ENCODE results near the gene CCDC3.
"Not testable (repeated sequence)": the region's sequence is repeated elsewhere in the genome, so short reads cannot be mapped to it uniquely, and the experiment has no call there.

CCDC3 gene

DNA sequence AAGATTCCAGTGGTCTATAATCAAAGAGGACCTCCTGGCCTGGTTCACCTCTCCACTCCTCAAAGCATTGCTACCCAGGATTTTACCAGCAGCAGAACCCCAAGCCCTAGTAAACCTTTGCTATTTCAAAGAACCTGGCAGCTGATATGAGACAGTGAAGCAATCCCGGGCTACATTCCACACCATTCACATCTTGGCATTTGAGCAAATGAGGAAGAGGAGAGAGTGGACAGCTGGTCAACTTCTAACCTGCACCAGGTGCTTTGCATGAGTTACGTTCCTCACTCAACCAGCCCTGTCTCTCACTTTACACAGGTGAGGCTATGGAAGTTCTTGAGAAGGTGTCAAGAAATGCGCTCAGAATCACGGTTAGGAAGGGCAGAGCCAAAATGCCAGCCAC is 1.1 kb downstream of the CCDC3 start:
- DNase-seq (ENCODE audit: low read depth) = no peak

DNA sequence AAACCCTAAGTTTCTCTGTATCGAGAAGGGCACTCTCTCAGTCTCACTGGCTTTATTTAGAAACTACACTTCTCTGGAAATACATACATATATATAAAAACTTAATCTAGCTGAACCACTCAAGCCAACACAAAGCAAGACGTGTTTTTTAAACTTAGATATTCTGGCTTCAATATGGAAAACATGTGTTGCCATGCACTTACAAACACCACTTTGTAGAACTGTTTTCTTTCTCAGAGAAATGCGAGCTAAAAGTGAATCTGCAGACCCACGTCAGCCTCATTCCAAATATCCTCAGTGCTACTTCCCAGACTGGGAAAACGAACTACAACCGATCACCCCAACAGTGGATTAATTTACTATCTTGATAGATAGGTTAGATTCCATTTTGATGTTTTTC is 1.7 kb downstream of the CCDC3 start:
- no peak for DNase-seq (ENCODE audit: low read depth)

DNA sequence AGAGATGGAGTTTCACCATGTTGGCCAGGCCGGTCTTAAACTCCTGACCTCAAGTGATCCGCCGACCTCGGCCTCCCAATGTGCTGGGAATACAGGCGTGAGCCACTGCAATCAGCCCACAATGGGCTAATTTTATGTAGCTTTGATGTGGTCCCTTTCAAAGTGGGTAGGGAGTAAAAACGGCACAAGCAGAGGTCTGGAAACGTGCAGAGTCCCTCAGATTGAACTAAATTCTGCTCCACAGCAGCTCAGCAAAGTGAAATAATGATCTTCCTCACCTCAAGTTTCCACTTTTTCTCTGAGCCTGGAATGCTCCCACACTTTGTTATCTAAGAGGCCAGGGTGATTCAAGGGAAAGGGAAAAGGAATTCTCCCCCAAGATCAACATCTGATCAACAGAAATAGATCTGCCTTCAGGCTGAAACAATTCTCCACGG is 6.1 kb downstream of the CCDC3 start:
- no peak for DNase-seq (ENCODE audit: low read depth)

DNA sequence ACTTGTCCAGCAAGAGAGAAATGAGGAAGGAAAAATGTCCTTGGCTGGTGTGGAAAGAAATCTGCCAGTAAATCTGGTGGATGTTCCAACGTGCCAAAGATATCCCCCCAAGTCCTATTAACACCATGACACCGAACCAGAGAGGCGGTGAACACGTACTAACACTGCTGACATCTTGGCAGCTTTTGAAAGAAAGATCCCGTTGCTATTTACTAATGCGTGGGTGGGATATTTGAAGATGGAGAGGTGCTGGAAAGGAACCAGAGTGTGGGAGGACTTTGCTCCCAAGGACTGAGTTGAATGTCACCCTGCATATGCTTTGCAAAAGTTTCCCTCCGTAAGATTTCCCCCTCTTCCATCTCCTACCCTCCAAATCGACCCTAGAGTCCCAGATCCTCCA is 7.9 kb downstream of the CCDC3 start:
- DNase-seq (ENCODE audit: low read depth) = no peak

DNA sequence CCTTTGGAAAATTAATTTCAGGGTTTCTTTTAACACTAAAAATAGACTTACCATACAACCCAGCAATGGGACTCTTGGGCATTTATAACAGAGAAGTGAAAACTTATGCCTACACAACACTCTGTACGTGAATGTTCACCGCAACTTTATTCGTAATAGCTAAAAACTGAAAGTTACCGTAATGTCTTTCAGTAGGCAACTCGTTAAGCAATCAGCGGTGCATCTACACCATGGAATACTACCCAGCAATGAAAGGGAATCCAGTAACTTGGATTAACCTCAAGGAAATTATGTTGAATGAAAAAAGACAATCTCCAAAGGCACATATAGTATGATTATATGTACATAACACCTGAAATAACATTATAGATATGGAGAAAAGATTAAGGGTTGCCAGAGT is 16.2 kb downstream of the CCDC3 start:
- no peak for DNase-seq (ENCODE audit: low read depth)

DNA sequence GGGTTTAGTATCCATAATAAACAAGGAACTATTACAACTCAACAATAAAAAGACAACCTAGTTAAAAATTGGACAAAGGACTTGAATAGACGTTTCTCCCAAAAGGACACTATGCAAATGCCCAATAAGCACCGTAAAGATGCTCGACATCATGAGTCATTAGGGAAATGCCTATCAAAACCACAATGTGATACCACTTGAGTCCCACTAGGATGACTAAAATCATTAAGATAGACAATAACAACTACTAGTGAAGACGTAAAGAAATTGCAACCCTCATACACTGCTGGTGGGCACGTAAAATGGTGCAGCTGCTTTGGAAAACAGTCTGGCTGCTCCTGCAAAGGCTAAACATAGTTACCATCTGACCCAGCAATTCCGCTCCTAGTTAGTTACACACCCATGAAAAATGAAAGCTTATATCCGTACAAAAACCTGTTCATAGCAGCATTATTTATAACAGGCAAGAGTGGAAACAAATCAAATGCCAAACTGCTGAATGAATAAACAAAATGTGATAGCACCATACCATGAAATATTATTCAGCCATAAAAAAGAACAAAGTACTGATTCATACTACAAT is 17.3 kb downstream of the CCDC3 start:
- DNase-seq (ENCODE audit: low read depth) = no peak

DNA sequence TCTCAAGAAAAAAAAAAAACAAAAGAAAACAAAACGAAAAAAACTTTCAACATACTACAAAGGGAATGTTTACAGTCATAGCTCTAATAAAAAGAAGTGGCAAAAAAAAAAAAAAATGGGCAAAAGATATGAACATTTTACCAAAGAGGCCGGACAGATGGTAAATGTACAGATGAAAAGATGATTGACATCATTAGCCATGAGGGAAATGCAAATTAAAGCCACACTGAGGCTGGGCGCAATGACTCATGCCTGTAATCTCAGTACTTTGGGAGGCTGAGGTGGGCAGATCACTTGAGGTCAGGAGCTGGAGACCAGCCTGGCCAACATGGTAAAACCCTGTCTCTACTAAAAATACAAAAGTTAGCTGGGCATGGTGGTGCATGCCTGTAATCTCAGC is 17.9 kb downstream of the CCDC3 start:
- not testable (repeated sequence) for DNase-seq (ENCODE audit: low read depth)

DNA sequence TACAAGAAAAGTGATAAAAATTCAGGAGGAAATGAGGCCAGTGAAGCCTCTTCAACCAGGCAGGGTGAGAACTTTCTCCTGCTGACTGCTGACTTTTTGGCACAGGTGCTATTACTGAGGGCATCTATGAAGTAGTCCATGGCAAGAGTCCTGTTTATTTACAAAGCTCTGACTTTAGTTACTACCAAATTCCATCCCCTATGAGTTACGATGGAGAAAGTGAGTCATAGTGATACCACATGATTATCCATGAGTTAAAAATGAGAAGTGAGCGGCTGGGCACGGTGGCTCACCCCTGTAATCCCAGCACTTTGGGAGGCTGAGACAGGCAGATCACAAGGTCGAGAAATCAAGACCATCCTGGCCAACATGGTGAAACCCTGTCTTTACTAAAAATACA is 19.9 kb downstream of the CCDC3 start:
- no peak for DNase-seq (ENCODE audit: low read depth)

DNA sequence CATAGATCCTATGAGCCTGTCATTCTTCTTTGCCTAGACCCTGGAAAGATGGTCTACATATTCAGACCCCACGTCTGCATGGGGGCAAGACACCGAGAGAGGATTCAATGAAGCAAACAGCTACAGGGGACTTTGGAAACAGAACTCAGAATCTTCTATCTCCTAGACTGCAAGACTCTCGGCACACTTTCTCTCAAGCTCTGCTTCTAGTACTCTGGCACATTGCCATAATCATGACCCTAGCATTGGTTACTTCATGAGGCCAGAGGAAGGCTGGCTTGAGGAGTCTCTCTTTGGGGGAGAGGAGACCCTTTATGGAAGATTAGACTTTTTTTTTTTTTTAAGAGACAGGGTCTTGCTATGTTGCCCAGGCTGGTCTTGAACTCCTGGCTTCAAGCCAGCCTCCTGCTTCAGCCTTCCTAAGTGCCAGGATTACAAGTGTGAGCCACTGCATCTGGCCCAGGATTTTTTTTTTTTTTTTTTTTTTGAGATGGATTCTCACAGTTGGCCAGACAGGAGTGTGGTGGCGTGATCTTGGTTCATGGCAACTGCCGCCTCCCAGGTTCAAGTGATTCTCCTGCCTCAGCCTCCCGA is 20.7 kb downstream of the CCDC3 start:
- DNase-seq (ENCODE audit: low read depth) = no peak

DNA sequence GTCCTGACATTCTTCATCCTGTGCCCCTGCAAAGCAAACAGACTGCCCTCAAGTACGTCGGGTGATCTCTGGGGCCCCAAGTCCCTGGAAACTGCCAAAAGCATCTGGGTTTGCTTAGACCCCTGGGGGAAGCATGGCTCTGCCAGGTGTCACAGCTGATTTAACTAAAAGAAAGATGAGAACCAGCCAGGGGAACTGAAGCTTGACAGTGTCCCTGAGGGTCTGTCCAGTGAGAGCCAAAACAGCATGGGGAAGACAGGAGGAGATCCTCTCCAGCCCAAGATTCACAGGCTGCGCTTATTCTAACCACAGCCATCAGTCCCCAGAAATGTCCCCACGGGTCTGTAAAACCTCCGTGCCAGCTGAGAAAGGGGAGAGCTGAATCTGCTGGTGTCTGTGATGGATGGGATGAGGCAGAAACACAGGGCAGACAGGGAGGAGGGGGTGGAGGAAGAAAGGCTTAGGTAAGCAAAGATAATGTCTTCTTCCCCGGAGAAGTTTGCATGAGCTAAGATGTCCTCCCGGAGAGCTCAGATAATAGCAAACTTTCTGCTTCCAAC is 21.3 kb downstream of the CCDC3 start:
- no peak for DNase-seq (ENCODE audit: low read depth)

DNA sequence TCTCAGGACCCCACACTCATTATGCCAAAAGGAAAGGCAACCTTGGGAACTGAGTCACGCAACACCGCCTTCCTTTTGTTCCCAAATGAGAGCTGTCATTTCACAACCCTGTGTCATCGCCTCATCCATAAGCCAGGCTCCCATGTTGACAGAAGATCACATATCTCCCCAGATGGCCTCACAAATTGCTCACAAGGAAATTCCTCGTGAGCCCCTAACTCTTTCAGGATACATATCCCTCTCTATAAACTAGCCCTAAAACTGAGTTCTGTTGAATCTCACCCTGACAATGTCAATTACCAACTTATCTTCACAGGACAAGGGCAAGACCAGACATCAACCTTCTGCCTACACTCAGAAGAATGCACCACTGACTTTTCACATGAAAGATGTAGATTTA is 22.6 kb downstream of the CCDC3 start:
- DNase-seq (ENCODE audit: low read depth) = no peak

DNA sequence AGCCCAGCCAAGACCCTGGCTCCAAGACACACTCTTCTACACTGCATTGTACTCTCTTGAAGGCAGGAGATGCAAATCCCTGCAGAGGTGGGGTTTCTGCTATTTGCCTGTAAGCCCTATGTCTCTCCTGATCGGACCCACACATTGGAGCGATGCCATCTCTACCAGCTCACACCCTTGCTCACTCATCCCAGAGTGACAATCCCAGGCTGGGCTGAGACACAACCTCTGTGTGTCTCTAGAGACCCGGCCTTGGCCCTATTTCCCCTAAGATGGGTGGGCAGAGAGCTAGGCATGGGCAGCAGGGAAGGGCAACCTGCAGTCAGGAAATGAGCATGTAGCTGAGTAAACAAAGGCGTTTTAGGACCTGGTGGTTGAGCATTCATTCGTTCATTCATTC is 25.6 kb downstream of the CCDC3 start:
- no peak for DNase-seq (ENCODE audit: low read depth)

DNA sequence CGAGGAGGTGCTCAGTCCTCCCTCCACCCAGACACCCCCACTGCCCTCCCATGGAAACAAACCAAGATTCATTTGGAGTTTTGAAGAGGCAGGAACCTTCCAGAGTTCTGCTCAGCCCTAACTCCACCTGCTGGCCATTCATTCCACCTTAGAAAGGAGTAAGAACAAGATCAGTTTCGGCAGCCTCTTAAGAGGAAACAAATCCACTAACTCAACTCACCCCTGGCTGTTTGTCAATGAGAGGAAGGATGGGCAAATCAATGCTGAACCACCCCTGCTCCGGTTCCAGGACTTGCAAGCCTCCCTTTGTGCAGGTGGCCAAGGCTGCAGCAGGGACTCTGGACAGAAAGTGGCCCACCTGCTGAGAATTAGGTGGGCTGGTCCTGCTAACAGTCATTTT is 26.2 kb downstream of the CCDC3 start:
- DNase-seq (ENCODE audit: low read depth) = no peak

DNA sequence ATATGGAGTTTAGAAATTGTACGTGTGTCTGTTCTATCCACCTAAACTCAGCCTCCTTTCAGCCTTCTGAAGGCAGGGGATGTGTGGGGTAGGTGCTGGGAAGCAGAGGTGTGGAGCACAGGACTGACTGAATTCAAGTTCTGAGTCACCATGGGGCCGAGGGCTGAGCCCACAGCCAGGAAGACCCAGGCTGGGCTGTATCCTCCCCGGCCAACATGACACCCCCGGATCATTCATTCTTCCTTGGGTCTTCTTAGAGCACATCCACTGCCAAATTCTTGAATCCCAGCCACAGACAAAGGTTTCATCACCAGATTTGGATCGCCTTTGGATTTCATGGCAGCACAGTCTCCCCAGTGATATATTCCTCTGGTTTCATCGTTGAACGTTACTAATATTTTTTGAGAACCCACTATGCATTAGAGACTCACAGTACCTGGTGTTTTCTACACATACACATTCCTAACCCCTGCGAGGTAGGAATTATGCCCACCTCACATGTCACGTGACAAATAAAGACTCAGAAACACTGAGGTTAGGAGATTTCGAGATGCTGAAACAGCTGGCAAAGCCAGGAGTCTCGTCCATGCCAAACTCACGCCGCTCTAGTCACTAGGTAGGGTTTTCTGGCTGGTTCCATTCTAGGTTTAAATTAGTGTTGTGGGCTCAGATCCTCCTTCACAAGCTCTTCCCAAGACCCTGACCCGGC is 26.9 kb downstream of the CCDC3 start:
- DNase-seq (ENCODE audit: low read depth) = no peak

DNA sequence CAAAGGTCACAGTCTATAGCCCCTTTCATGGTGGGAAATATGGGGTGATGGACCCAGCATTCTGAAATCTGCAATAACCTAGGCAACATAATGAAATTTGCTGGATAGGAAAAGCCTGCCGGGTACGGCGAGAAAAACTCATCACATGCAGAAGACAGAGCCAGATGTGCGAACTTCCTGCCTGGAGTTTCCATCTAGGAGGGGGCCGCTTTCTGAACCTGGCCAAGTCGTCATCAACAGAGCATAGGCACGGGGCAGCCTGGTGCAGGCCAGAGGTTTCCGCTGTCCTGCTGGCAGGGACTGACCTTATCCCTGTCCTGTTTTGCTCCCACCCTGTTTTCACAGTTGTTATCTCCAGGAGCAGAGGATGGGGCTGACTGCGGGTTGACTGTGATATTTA is 27.4 kb downstream of the CCDC3 start:
- no peak for DNase-seq (ENCODE audit: low read depth)

DNA sequence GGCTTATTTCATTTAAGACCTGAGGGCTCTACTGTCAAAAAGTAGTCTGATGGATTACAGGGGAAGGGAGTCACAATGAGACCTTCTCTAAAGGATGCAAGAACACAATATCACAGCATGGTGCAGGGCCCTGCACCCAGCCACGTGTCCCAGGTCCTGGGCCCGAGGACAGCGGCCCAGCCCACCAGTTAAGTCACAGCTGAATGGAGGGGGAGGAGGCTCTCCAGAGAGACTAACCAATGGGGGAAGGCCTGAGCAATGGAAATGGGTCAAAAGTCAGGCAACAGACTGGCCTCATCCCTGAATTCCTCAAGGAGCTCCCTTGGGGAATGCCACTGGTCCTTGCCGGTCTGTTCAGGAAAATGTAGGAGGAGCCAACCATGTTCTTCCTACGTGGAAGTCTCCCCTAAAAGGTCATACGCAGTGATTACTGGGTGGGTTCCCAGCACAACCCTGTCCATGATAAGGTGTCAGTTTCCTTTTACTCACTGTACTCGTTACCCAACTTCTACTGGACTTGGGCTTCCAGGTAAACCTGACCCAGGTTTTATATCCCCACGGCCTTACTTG is 28.3 kb downstream of the CCDC3 start:
- DNase-seq (ENCODE audit: low read depth) = no peak

DNA sequence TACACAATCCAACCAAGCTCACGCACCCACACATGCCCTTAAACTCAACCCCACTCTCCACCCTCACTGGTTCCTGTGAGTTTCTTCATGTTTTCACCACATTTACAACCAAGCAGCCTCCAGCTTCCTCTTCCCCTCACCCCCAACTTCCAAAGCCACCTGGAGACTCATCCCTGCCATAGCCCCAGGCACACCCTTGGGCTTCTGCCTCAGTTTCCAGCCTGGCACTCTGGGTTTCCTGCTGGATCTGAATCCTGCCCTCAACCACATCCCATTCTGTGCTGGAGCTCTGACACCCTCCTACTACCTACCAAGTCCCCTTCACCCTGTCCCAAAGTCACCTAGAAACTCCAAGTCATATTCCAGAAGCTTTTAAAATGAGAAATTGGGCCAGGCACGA is 29.4 kb downstream of the CCDC3 start:
- DNase-seq (ENCODE audit: low read depth) = no peak

DNA sequence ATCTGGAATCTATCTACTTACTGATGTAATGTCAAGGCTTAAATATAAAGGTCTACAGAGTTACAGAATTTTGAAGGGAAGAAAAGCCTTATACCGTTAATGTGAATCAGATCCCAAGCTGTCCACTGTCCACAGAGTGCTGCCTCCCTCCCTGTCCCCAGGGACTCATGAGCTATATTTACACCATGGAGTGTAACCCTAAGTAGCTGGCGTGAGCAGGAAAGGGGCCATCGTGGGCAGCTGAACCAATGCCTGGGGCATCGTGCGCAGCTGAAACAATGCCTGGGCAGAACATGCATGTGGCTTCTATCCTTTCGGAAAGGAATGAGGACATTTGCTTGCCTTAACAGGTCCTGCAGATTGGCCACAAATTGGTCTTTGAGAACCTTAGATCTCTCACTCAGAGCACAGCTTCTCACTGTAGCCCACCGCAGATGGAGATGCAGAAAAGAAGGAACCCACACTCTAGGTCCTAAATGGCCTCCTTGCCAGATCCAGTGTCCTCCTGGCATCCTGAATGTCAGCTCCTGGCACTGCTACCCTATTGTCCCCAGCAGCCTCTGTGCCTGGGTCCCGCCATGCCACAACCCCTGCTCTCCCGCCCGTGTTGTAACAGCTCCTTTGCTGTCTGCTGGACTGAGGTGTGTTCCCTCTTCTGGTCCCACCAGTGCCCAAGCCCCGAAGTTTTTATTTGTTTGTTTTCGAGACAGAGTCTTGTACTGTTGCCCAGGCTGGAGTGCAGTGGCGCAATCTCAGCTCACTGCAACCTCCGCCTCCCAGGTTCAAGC is 30.3 kb downstream of the CCDC3 start:
- no peak for DNase-seq (ENCODE audit: low read depth)

DNA sequence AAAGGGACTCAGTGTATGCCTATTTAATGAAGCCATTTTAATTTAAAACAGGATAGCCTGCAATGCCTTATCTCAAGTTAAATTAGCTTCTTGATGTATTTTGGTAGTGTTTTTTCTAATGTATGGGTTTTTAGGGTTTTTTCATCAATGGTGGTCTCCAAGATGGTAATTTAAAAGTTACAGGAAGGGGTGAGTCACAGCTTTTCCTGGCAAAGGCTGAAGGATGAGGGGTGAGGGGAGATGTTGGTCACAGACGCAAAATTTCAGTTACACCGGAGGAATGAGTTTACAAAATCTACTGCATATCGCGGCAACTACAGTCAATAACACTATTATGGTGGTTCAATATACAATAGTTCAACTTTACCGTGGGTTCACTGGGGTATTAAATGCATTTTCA is 31.6 kb downstream of the CCDC3 start:
- DNase-seq (ENCODE audit: low read depth) = no peak

DNA sequence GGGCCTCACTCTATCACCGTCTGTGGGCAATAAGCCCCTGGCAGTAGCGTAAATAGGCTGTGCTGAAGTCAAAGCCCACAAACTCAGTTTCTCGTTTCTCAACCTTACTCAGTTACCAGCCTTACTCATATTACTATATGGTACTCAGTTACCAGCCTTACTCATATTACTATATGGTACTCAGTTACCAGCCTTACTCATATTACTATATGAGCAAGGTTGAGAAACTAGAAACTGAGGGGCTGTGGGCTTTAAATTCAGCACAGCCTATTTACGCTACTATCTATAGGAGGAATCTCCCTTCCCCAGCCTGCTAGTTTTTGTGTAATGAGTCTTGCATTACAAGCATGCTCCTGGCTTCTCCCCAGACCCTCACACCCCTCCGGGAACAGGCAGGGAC is 35.4 kb downstream of the CCDC3 start:
- no peak for DNase-seq (ENCODE audit: low read depth)

DNA sequence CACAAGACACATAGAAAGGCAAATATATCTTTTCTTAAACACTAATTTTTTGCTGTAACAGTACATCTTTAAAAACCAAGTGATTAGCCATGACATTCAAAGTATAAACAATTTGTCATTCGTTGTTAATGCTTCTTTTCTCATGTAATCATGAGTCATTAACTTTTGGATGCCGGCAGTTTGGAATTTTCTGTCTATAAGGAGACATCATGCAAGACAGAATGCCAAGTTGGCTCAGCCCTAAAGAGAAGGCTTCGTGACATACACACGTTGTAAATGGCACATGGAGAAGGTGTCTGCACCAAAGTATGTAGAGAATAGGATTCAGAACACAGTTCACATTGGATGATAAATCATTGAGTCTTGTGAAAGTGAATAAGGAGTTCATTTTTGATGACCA is 35.9 kb downstream of the CCDC3 start:
- no peak for DNase-seq (ENCODE audit: low read depth)

DNA sequence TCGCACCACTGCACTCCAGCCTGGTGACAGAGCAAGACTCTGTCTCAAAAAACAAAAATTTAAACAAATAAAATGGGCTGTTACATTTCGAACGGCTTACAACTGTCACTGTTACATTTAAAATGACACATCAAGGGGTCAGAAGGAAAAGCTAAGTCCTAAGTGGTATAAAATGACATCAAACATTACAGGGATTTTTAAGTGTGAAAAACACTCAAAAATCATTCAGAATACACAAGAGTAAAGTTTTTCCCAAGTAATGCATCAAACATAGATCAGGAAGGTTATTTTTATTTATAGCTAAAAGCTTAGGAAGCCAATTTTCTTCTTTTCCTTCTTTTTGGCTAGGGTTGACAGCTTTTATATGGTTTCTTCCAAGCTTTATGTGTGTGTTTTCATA is 39.0 kb downstream of the CCDC3 start:
- no peak for DNase-seq (ENCODE audit: low read depth)
